ENCODE data around the gene PBX4. TPM values are rescaled to one million over a fixed set of nuclear protein-coding genes. Genes with fewer than 3 reads are reported as not detected.

PBX4 gene
- total and polyA plus RNA-seq, 2 donors (not counting 3 experiments of a cell fraction or from before 2014, with no cell fraction given): not detected

GRCh38 chr19:19529783-19530422, 88.6 kb downstream of the PBX4 start:
- H3K4me3 ChIP-seq (replicated peaks in 1 of 3; ENCODE audit: insufficient read depth in 1 of 3, low read depth in 1 of 3, low read length in 3 of 3): no peak overlapping the region
- no peak overlapping the region for H3K4me2 ChIP-seq (ENCODE audit: insufficient read depth, low read length)
- DNase-seq (ENCODE audit: low read depth, low spot score) (no peak), FAIRE-seq (no peak)
- H3K9ac ChIP-seq (replicated peaks; ENCODE audit: extremely low read depth, insufficient read depth, low read length): no peak overlapping the region
- ChIA-PET POLR2A (no interaction called here), CTCF (interaction anchor here (0.6 to 5.6 kb wide), 3 partner anchors 22 to 429 kb away, joined by 4 to 44 read pairs (median 5); no protein-coding TSS in a partner anchor)
- H2AFZ ChIP-seq (ENCODE audit: low read depth, low read length): no peak overlapping the region
- no peaks in the 10 kb centered on the region for H4K20me1 ChIP-seq (replicated peaks; ENCODE audit: control insufficient read depth, extremely low read depth, insufficient read depth, low read length)
- TF ChIP-seq JUN (IDR thresholded peaks at IDR 0.05; ENCODE audit: borderline replicate concordance, insufficient read depth, insufficient read length, low read depth) (no peak), POLR2A (IDR thresholded peaks at IDR 0.05; ENCODE audit: low read depth, low read length) (no peak), MYC (IDR thresholded peaks at IDR 0.05; ENCODE audit: low read depth, low read length) (no peak)
- intact Hi-C loops (cut with micrococcal nuclease): no loop called here
- H3K27me3 ChIP-seq (ENCODE audit: control insufficient read depth in 2 of 2, insufficient read depth in 2 of 2, low read length in 2 of 2): no peaks in the 10 kb centered on the region
- no peak overlapping the region for H3K27ac ChIP-seq (ENCODE audit: insufficient read depth, low read depth, low read length)
- no TSS peak for BruUV-seq (replicated peaks)
- dilution Hi-C loops (cut with MboI; ENCODE audit: extremely low pct_ligation_motif_present, low sequenced_read_pairs): no loop called here
- H3K9me3 ChIP-seq (replicated peaks; ENCODE audit: control insufficient read depth, insufficient read depth, low read length): no peaks in the 10 kb centered on the region
- H3K9me1 ChIP-seq (replicated peaks; ENCODE audit: control insufficient read depth, extremely low read depth, insufficient read depth, low read length): no peaks in the 10 kb centered on the region
- no peaks in the 10 kb centered on the region for H3K4me1 ChIP-seq (ENCODE audit: control insufficient read depth, extremely low read depth, insufficient read depth, low read length)
- no peaks in the 10 kb centered on the region for H3K79me2 ChIP-seq (ENCODE audit: control insufficient read depth, insufficient read depth, low read length)
- H3K36me3 ChIP-seq (ENCODE audit: control insufficient read depth in 2 of 2, extremely low read depth in 1 of 2, insufficient read depth in 2 of 2, low read length in 2 of 2): no peaks in the 10 kb centered on the region

- FAIRE-seq (peak; percentile 8), DNase-seq (ENCODE audit: low read depth, low spot score) (no peak)
- H3K9me3 ChIP-seq (replicated peaks; ENCODE audit: control insufficient read depth, insufficient read depth, low read length): no peaks in the 10 kb centered on the region
- H3K9ac ChIP-seq (replicated peaks; ENCODE audit: extremely low read depth, insufficient read depth, low read length): no peak within 1 kb of the TSS
- H3K4me3 ChIP-seq (replicated peaks in 1 of 3; ENCODE audit: insufficient read depth in 1 of 3, low read depth in 1 of 3, low read length in 3 of 3): no peak within 1 kb of the TSS
- H2AFZ ChIP-seq (ENCODE audit: low read depth, low read length): no peak within 1 kb of the TSS
- ChIA-PET POLR2A (no interaction called here), CTCF (interaction anchor here (1.7 to 5.6 kb wide), 2 partner anchors 23 to 25 kb away, joined by 5 to 44 read pairs; no protein-coding TSS in a partner anchor)
- no TSS peak for BruUV-seq (replicated peaks)
- H3K79me2 ChIP-seq (ENCODE audit: control insufficient read depth, insufficient read depth, low read length): no peaks in the 10 kb centered on the region
- dilution Hi-C loops (cut with MboI; ENCODE audit: extremely low pct_ligation_motif_present, low sequenced_read_pairs): no loop called here
- H3K9me1 ChIP-seq (replicated peaks; ENCODE audit: control insufficient read depth, extremely low read depth, insufficient read depth, low read length): no peaks in the 10 kb centered on the region
- intact Hi-C loops (cut with micrococcal nuclease): no loop called here
- H3K27me3 ChIP-seq (ENCODE audit: control insufficient read depth in 2 of 2, insufficient read depth in 2 of 2, low read length in 2 of 2): no peaks in the 10 kb centered on the region
- H4K20me1 ChIP-seq (replicated peaks; ENCODE audit: control insufficient read depth, extremely low read depth, insufficient read depth, low read length): no peaks in the 10 kb centered on the region
- TF ChIP-seq POLR2AphosphoS5 (IDR thresholded peaks at IDR 0.05; ENCODE audit: insufficient read depth, low read depth, low read length) (peak; percentile 28), POLR2A (IDR thresholded peaks at IDR 0.05; ENCODE audit: low read depth, low read length) (no peak)
- TF ChIP-seq, protein P1, sequence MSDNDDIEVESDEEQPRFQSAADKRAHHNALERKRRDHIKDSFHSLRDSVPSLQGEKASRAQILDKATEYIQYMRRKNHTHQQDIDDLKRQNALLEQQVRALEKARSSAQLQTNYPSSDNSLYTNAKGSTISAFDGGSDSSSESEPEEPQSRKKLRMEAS (IDR thresholded peaks at IDR 0.05; ENCODE audit: insufficient read depth, insufficient read length): no peak
- H3K4me2 ChIP-seq (ENCODE audit: insufficient read depth, low read length): no peak within 1 kb of the TSS
- no peaks in the 10 kb centered on the region for H3K36me3 ChIP-seq (ENCODE audit: control insufficient read depth in 2 of 2, extremely low read depth in 1 of 2, insufficient read depth in 2 of 2, low read length in 2 of 2)
- H3K4me1 ChIP-seq (ENCODE audit: control insufficient read depth, extremely low read depth, insufficient read depth, low read length): no peaks in the 10 kb centered on the region
- H3K27ac ChIP-seq (ENCODE audit: insufficient read depth, low read depth, low read length): no peak within 1 kb of the TSS
Observed at GRCh38 chr19:19528721-19529490, 89.6 kb downstream of the PBX4 start, which contains the start of gene YJEFN3. Gene YJEFN3 (plus strand): TSS chr19:19528911. CDS start chr19:19528933, 22 bp downstream.
